Hepatocyte (in vitro differentiated cells): ENCODE measurements around the gene MYO1E. TPM values are rescaled to one million over a fixed set of nuclear protein-coding genes. Genes with fewer than 3 reads are reported as not detected.

Experiments used
- DNase-seq: peaks from one replicate; pipeline ENCODE4 v3.0.0-alpha.2; 2016; ENCODE audit warnings: low spot score
- H2AFZ ChIP-seq: fragments of 200-600 bp; sonication (generic); 2 replicates; pipeline ENCODE4 v1.6.0; 2016; ENCODE audit warnings: antibody characterized with exemption, mild to moderate bottlenecking
- H3K27ac ChIP-seq: fragments of 200-600 bp; sonication (generic); 2 replicates; pipeline ENCODE4 v1.5.1; 2016; ENCODE audit warnings: mild to moderate bottlenecking
- H3K27me3 ChIP-seq: fragments of 200-600 bp; sonication (generic); 2 replicates; pipeline ENCODE4 v1.6.1; 2016
- H3K36me3 ChIP-seq: fragments of 200-600 bp; sonication (generic); replicated peaks from 2 replicates; pipeline ENCODE4 v1.5.1; 2016; ENCODE audit warnings: low read depth; ENCODE audit not compliant: insufficient read depth
- H3K4me1 ChIP-seq: fragments of 200-600 bp; sonication (generic); 2 replicates; pipeline ENCODE4 v1.5.1; 2016; ENCODE audit warnings: mild to moderate bottlenecking, moderate library complexity; ENCODE audit not compliant: insufficient read depth
- H3K4me2 ChIP-seq: fragments of 200-600 bp; sonication (generic); 2 replicates; pipeline ENCODE4 v1.6.0; 2016
- H3K4me3 ChIP-seq: fragments of 200-600 bp; sonication (generic); 2 replicates; pipeline ENCODE4 v1.5.1; 2016; ENCODE audit warnings: mild to moderate bottlenecking
- H3K79me2 ChIP-seq: fragments of 200-600 bp; sonication (generic); 2 replicates; pipeline ENCODE4 v1.6.0; 2017; ENCODE audit warnings: mild to moderate bottlenecking
- H3K9me2 ChIP-seq: fragments of 200-600 bp; sonication (generic); replicated peaks from 2 replicates; pipeline ENCODE4 v1.6.0; 2017; ENCODE audit warnings: mild to moderate bottlenecking; ENCODE audit not compliant: insufficient read depth
- H3K9me3 ChIP-seq: fragments of 200-600 bp; sonication (generic); 2 replicates; pipeline ENCODE4 v1.5.1; 2016; ENCODE audit warnings: low read depth, mild to moderate bottlenecking
- H4K20me1 ChIP-seq: fragments of 200-600 bp; sonication (generic); 2 replicates; pipeline ENCODE4 v1.6.0; 2016; ENCODE audit warnings: mild to moderate bottlenecking; ENCODE audit not compliant: insufficient read depth, poor library complexity, severe bottlenecking
- CTCF ChIP-seq: fragments of 200-600 bp; sonication (generic); IDR thresholded peaks from 2 replicates; pipeline ENCODE4 v1.5.1; 2016; ENCODE audit warnings: antibody characterized with exemption, mild to moderate bottlenecking; ENCODE audit not compliant: poor library complexity
- EZH2 ChIP-seq: fragments of 200-600 bp; sonication (generic); IDR thresholded peaks from 2 replicates; pipeline ENCODE4 v1.6.1; 2016; ENCODE audit warnings: antibody characterized with exemption, mild to moderate bottlenecking, borderline replicate concordance
- EZH2phosphoT487 ChIP-seq: fragments of 200-600 bp; sonication (generic); IDR thresholded peaks from one replicate; pipeline ENCODE4 v1.6.1; 2018; ENCODE audit warnings: antibody characterized with exemption, mild to moderate bottlenecking, low read depth, moderate library complexity; ENCODE audit not compliant: unreplicated experiment, severe bottlenecking
- WGBS: methylation state at CpG from one replicate; pipeline ENCODE4 v1.1.6; 2016; ENCODE audit warnings: low lambda C conversion rate; ENCODE audit errors: missing lambda C conversion rate; 5-methylcytosine and 5-hydroxymethylcytosine counted together
- polyA plus RNA-seq: library from polyadenylated mRNA; unstranded; fragments of >200 nt; fragmentation: Nextera tagmentation; extraction: Ambion mirVana; gene quantifications from 2 replicates; pipeline ENCODE4 v1.2.1, GENCODE V29; 2016
- total RNA-seq: library from RNA; depleted of rRNA; stranded (reverse); fragments of >200 nt; gene quantifications from 2 replicates; pipeline ENCODE4 v1.2.3, GENCODE V29; 2014

MYO1E gene
- total and polyA plus RNA-seq, 2 experiments from 2014 or later = 107 to 111 TPM

GRCh38 chr15:59289574-59289973 is 83.1 kb downstream of the MYO1E start:
- Histone ChIP-seq H3K9me3 (no peaks in the 10 kb centered on the region), H3K27me3 (no peaks in the 10 kb centered on the region), H2AFZ (no peak overlapping the region), H3K4me1 (peaks cover 6% of the 10 kb centered on the region), H4K20me1 (no peaks in the 10 kb centered on the region), H3K36me3 (no peaks in the 10 kb centered on the region), H3K9me2 (no peaks in the 10 kb centered on the region), H3K4me2 (no peak overlapping the region), H3K79me2 (peaks cover 72% of the 10 kb centered on the region), H3K27ac (no peak overlapping the region), H3K4me3 (no peak overlapping the region)
- DNase-seq = no peak
- TF ChIP-seq EZH2phosphoT487 (no peak), CTCF (no peak), EZH2 (no peak)

GRCh38 chr15:59283717-59284391 is 88.8 kb downstream of the MYO1E start:
- peaks cover 11% of the 10 kb centered on the region for H3K4me1 ChIP-seq
- DNase-seq = peak; percentile 62
- H4K20me1 ChIP-seq = no peaks in the 10 kb centered on the region
- no peaks in the 10 kb centered on the region for H3K9me2 ChIP-seq
- no peaks in the 10 kb centered on the region for H3K27me3 ChIP-seq
- H3K4me3 ChIP-seq = no peak overlapping the region
- 60% methylated on average over 7 of the region's 7 CpGs for WGBS
- no peaks in the 10 kb centered on the region for H3K36me3 ChIP-seq
- no peak overlapping the region for H2AFZ ChIP-seq
- H3K79me2 ChIP-seq = peaks cover 61% of the 10 kb centered on the region
- peak overlapping the region; percentile 33 for H3K4me2 ChIP-seq
- peak overlapping the region; percentile 74 for H3K27ac ChIP-seq
- H3K9me3 ChIP-seq = no peaks in the 10 kb centered on the region
- TF ChIP-seq EZH2 (no peak), CTCF (no peak), EZH2phosphoT487 (no peak)

GRCh38 chr15:59282515-59283337 is 89.9 kb downstream of the MYO1E start:
- peaks cover 61% of the 10 kb centered on the region for H3K79me2 ChIP-seq
- H3K27me3 ChIP-seq = no peaks in the 10 kb centered on the region

More at GRCh38 chr15:59282515-59283337, 89.9 kb downstream of the MYO1E start:
- DNase-seq = no peak
- Histone ChIP-seq H3K4me1 (peaks cover 20% of the 10 kb centered on the region), H3K9me3 (no peaks in the 10 kb centered on the region), H3K36me3 (no peaks in the 10 kb centered on the region), H3K27ac (peak overlapping the region; percentile 60), H3K4me2 (no peak overlapping the region), H3K4me3 (no peak overlapping the region), H4K20me1 (no peaks in the 10 kb centered on the region), H3K9me2 (no peaks in the 10 kb centered on the region), H2AFZ (no peak overlapping the region)
- TF ChIP-seq CTCF (no peak), EZH2 (no peak), EZH2phosphoT487 (no peak)
- WGBS = 91% methylated on average over 14 of the region's 14 CpGs
